SK-MEL-5 (cell line): ENCODE results near the gene SYNRG. TPM values are rescaled to one million over a fixed set of nuclear protein-coding genes. Genes with fewer than 3 reads are reported as not detected.
"Not testable (repeated sequence)": the region's sequence is repeated elsewhere in the genome, so short reads cannot be mapped to it uniquely, and the experiment has no call there.

Experiments used
- DNase-seq: peaks from one replicate; pipeline ENCODE4 v3.0.0-alpha.2; 2016; ENCODE audit warnings: low read depth, low spot score
- in situ Hi-C: cut with HindIII; loops from 2 replicates; pipeline ENCODE4 v1.10.0; 2016; ENCODE audit warnings: low sequenced_read_pairs, high pct_unique_total_duplicates, low pct_unique_long_range_greater_than_20kb
- total RNA-seq: library from RNA; depleted of rRNA; stranded (reverse); fragments of >200 nt; shearing (Covaris generic); gene quantifications from 2 replicates; pipeline ENCODE4 v1.2.3, GENCODE V29; 2014

Gene SYNRG
- total RNA-seq, 1 experiment from 2014 or later = 10.0 TPM

DNA sequence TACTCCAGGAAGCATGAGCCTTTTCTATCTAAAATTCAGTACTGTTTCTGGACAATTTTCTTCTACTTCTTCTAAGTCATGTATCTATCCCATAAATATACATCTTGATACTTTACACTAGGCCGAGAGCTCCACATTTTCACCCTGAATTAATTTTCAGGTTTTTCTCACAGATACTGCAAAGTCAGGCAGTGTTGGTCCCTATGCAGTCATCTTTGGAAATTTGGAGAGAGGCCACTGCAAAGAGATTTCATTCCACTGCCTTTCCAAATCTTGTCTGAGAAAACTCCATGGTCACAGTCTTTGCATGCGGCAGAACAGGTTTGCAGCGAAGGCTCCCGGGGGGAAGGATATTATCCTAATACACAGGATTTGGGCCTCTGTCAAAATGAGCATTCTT, 91.3 kb downstream of the SYNRG start:
- in situ Hi-C loops = no loop called here
- no peak for DNase-seq

DNA sequence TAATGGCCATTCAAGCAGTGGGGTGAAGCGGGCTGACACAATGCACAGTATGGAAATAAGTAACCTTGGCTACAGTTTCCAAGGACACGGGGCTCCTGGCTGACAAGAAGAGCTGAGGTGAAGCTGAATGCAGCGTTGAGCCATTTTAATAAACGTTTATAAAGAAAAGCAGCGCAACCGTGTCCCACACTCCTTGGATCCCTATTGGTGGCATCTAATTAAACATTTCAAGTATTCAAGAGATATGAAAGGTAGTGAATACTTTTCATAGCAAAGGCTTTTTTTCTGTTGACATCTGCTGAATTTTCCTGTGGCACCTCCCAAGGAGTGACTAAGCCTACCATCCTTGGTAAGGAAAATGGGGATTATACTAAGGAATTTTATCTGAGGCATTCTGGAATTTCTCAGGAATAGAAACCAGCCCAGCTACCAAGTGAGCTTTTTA, 93.1 kb downstream of the SYNRG start:
- DNase-seq = no peak
- in situ Hi-C loops = no loop called here

DNA sequence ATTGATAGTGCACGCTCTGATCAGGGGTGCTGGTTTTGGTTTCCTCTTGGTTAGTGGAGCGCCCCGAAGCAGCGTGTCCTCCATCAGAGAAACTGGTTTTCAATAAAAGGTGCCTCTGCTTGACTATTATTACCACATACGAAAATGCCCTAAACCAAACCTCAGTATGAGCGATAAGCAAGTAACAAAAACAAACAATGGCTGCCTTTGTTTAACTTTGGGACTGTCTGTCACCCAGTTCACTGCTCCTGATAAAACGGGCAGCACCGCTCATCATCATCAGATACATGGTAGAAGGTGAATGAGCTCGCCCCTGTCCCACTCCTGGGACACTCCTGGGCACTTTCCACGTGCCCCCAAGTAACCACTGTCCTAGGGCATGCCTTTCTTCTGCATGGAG, 95.5 kb downstream of the SYNRG start:
- in situ Hi-C loops = no loop called here

DNA sequence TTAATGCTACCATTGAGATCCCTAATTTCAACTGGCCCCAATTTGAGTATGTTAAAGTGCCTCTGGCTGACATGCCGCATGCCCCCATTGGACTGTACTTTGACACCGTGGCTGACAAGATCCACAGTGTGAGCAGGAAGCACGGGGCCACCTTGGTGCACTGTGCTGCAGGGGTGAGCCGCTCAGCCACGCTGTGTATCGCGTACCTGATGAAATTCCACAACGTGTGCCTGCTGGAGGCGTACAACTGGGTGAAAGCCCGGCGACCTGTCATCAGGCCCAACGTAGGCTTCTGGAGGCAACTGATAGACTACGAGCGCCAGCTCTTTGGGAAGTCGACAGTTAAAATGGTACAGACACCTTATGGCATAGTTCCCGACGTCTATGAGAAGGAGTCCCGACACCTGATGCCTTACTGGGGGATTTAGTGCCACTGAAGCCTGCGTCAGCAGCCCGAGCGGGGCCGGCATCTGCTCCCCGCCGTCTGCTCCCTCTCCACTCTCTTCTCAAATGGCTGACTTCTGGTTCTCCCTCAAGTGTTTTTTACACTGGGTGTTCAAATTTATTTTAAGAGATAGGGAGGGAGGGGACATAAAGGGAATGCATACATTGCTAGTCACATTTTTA, 96.7 kb downstream of the SYNRG start:
- no peak for DNase-seq
- in situ Hi-C loops = no loop called here

More for the DNA sequence above, 95.5 kb downstream of the SYNRG start:
- DNase-seq = no peak

DNA sequence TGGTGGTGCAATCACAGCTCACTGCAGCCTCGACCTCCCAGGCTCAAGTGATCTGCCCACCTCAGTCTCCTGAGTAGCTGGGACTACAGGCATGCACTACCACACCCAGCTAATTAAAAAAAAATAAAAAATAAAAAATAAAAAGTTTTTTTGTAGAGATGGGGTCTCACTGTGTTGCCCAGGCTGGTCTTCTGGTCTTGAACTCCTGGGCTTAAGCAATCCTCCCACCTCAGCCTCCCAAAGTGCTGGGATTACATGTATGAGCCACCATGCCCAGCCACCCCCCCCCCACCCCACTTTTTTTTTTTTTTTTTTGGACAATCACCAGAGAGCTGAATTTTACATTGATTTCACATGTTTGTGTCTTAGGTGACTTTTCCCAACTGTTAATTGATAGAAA, 97.6 kb downstream of the SYNRG start:
- in situ Hi-C loops, DNase-seq: not testable (repeated sequence)

DNA sequence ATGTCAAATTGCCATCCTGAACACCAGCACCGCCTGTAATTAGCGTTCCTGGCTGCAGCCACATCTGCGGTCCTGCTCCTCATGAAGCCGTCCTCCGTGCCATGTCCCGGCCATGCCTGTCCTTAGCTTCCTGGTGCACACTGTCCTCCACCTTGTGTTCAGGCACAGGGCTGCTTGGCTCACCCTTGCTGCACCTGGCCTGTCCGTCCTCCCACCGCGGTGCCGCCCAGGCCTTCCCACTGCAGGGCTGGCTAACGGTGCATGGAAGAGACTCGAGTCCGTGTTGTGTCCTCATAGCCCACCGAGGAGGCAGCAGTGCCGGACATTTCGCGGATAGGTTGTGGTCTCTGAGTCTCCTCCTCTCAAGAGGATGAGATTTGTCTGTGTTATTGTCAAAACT, 99.2 kb downstream of the SYNRG start:
- no peak for DNase-seq
- in situ Hi-C loops = no loop called here

DNA sequence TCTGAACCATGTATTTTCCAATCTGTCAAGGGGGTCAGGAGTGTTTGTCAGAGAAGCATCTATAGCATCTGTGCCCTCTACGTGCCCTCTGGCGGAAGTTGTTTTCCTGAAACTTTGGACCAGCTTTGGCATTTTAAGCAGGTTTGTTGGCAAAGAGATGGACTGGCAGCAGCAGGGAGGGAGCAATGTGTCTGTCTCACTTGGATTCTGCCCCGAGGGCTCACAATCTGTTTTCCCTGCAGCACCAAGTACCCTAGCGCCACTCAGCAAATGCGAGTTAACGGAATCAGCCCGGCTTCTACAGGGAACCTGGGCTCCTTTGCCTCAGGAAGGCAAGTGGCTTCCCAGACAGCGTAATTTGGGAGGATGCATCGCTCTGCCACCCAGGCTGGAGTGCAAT, 102.1 kb downstream of the SYNRG start:
- DNase-seq = no peak
- in situ Hi-C loops = no loop called here

DNA sequence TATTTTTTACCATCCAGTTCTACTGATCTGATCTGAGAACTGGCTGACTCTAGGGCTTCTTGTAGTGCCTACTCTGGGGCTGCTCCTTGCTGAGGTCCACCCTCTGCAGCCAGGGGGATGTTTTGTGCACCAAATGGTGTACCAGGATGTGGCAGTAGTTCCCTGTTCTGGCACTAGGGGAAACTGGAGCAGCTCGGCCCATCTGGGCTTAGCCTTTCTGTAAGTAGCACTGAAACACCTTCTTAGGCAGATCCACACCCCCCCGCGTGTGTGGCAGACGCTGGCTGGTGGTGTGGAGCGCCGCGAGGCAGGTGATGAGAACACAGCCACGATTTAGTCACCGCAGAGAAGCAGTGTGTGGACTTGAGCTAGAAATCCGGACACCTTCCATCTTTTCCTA, 102.5 kb downstream of the SYNRG start:
- peak; percentile 74 for DNase-seq
- in situ Hi-C loops = no loop called here

DNA sequence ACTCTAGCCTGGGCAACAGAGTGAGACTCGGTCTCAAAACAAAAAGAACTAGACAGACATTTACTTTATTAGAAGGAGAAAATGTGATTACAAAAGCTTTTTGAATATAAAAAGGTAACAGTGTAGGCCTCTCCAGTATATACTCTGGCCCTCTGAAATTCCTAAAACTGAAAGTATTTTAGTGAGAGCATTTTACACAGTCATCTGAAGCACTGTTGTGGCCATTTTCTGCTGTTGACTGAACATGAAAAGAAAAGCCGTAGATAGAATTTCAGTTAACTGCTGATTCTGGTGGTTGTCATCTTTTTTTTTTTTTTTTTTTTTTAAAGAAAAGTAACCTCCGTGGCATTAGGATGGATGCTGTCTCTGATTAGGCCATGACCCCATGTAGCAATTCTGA, 103.9 kb downstream of the SYNRG start:
- in situ Hi-C loops = no loop called here
- no peak for DNase-seq

DNA sequence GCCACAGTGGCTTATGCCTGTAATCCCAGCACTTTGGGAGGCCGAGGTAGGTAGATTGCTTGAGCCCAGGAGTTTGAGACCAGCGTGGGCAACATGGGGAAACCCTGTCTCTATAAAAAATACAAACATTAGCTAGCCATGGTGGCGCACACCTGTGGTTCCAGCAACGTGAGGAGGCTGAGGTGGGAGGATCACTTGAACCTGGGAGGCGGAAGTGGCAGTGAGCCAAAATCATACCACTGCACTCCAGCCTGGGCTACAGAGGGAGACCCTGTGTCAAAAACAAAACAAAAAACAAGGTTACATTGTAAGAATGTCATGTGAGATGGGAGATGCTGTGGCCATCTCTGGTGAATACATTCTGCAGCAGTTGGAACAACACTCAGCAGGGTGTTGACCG, 106.1 kb downstream of the SYNRG start:
- in situ Hi-C loops = no loop called here
- no peak for DNase-seq

DNA sequence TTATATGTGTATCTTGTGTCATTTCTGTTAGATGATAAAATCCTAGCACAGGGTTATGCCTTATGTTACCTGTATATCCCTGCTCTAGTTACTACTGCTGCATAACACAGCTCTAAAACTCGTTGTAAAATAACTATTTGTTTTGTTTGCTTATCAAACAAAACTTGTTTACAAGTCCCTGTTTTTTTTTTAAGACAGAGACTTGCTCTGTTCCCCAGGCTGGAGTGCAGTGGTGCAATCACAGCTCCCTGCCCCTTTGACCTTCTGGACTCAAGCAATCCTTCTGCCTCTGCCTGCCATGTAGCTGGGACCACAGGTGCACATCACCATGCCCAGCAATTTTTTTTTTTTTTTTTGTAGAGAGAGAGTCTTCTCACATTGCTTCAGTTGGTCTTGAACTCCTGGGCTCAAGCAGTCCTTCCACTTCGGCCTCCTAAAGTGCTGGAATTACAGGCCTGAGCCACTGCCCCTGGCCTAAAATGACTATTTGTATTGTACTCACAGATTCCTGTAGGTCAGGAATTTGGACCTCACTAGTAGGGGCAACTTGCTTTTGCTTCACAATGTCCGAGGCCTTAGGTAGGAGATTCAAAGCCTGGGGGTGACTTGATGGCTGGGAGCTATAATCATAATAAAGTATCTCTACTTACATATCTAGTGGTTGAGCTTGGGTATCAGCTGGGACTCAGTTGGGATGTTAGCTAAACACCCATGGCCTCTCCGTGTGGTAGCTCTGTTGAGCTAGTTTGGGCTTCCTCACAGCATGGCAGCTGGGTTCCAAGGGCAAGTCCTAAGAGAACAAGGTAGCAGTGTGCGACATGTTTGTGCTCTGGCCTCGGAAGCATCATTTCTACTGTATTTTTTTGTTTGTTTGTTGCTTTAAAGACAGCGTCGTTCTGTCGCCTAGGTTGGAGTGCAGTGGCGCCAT, 106.9 kb downstream of the SYNRG start:
- no peak for DNase-seq

DNA sequence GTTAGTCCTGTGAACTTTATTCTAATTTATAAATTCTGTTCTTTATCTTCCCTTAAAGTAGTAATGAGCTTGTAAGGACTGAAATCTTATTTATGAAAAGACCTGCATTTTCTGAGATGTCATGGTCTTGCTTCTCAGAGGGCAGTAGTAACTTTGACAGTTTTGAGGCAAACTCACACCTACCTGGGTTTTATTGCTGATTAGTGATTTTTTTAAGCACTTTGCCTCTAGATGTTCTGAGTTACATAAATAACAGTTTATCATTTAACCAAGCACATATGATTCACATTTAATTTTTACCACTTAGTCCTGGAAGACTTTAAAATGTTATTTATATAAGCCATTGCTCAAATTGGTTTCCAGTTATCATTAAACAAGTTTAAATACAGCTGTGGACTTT, 108.8 kb downstream of the SYNRG start:
- DNase-seq = no peak

More for the DNA sequence above, 106.9 kb downstream of the SYNRG start:
- in situ Hi-C loops = no loop called here

DNA sequence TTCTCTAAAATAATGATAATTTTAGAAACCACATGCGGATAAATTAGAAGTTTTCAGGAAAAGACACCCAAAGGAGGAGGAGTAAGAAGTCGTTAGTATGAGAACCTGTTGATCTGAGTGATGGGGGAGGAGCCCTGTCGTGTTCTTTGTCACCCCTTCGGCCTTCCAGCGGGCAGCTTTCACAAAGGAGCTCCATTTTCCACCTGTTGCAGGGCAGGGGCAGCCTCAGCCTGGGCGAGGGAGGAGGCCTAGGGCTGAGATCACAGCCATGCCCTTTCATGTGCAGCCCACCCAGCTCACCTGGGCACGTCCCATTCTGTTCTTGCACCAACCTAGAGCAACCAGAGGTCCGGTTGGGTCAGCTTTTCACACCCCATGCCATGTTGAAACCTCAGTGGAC, 114.2 kb downstream of the SYNRG start:
- in situ Hi-C loops = no loop called here
- DNase-seq = no peak

More for the DNA sequence above, 108.8 kb downstream of the SYNRG start:
- in situ Hi-C loops = no loop called here

DNA sequence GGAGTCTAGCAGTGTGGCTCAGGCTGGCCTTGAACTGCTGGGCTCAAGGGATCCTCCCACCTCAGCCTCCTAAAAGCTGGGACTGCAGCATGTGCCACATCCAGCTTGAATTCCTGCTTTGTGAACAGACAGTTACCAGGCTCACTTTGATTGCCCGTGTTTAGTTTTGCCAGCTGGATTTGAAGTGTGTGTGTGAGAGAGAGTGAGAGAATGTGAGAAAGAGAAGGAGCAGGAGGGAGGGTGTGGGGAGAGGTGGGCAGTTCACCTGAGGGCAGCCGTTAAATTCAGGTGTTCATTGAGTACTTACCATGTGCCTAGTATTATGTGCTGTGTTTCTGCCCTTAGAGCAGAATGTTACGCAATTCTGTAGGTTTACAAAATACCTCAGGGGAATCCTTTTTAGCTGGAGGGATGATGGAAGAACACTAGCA, 114.8 kb downstream of the SYNRG start:
- no peak for DNase-seq
- in situ Hi-C loops = no loop called here

DNA sequence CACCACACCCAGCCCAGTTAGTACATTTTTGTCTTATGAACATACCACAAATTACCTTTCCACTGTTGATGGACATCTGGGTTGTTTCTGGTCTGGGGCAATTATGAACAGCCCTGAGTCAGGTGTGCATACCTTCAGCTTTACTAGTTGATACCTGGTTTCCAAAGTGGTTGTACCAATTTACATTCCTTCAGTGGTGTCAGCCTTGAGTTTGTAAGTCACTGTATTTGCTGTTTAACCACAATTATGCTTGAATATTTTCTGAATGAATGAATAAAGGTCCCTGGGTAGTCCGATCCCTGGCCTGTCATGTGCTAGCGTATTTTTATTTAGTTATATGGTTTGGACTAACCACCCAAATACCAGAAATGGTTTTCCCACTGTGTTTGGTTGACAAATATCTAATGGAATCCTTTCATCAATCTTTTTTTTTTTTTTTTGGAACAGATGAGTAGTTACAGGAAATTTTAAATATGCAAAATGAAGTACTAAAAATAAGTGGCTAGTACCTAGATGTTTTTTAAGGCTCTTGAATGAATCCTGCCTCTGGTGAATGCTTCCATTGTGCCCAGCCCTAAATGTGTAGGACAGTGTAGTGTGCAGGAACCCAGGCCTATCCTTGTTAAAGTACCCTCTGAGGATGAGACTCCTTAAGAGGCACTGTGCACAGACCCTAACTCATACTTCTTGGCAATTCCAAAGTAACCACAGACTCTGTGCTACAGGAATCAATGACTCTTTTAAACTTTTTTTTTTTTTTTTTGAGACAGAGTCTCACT, 115.8 kb downstream of the SYNRG start:
- in situ Hi-C loops = no loop called here
- DNase-seq = peak; percentile 65

DNA sequence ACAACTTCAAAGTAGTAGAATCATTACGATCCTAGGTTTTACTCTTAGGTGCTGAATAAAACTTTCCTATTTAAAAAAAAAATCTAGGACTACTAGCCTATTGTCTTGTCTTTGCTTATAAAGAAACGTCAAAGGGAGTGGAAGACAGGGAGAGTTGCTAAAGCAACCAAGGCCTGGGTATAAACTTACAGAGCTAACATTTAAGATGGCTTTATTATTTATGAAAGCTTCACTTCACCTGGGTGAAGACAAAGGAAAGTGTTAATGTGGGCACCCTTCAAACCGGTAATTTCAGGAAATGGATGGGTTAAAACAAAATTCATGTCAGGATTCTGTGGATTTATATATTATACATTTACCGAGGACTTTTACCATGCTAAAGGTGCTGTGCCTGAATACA, 117.1 kb downstream of the SYNRG start:
- in situ Hi-C loops = no loop called here
- DNase-seq = no peak

DNA sequence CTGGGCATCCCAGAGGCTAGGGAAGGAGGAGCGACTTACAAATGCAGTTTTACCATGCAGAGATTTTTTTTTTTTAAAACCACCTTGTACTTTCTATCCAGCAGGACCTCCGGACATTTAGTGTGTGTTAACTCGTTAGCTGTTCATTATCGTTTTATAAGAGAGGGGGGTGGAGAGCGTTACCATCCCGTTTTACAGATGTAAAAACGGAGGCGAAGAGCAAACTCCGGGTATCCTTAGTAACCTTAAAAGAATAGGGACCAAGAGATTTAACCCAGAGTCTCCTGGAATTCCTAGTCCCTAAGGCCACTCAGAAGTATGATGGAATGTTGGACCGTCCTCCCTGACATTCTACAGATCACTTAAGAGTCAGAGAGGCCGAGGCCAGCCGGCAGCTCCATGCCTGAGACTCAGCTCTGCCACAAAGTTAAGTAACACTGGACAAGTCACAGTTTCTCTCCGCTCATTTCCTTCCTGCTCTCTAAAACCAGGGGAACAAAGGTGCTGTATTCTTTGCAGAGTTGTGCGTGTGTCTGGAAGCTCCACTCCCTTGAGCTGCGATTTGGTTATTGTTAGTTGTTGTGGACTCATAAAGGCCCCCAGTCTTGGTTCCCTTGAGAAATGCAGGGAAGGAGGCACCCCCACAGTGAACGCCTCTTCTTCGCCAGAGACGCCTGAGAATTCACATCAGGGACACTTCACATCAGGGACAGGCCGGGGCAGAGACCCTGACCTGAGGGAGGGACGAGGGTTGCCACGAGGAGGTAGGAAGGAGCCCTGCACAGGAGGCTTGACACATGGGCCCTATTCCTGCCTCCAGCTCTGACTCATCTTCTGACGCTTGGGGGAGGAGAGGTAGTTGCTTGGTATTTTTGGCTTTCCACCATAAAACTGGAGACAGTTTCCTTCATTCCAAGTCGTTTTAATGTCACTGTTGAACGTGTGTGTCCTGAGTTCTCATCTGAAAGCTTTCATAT, 118.3 kb downstream of the SYNRG start:
- DNase-seq = peak; percentile 92
- in situ Hi-C loops = no loop called here
